Fibroblast of skin of left quadriceps (primary cell): Measurements from ENCODE around the gene SMC6.
A peak's percentile ranks its signal among the peaks of the same experiment; 100 is the strongest.

Source experiments
- DNase-seq, 2 experiments: peaks; one replicate each; pipeline ENCODE4 v3.0.0-alpha.2; 2013; ENCODE audit warnings: low read depth in 2 of 2

The SMC6 gene

GRCh38 chr2:17617516-17617915 lies 136.1 kb downstream of the SMC6 start:
- DNase-seq: no peak

- DNase-seq: no peak
Measured at GRCh38 chr2:17616405-17616804, 137.2 kb downstream of the SMC6 start.

- DNase-seq: peak; percentile 40 to 55
Measured at GRCh38 chr2:17615728-17616351, 137.8 kb downstream of the SMC6 start.

GRCh38 chr2:17615147-17615546 lies 138.5 kb downstream of the SMC6 start:
- no peak for DNase-seq

- DNase-seq: no peak
Measured at GRCh38 chr2:17614174-17614930, 139.3 kb downstream of the SMC6 start.
